Measurements from ENCODE around the gene NGFR.

Gene NGFR

GRCh38 chr17:49469831-49470810 is 25.0 kb upstream of the NGFR start:
- DNase-seq = no peak

- DNase-seq = no peak
Observed at GRCh38 chr17:49471089-49471683, 23.9 kb upstream of the NGFR start.

GRCh38 chr17:49471769-49472168 is 23.3 kb upstream of the NGFR start:
- no peak for DNase-seq

- DNase-seq = no peak
Observed at GRCh38 chr17:49472527-49472926, 22.6 kb upstream of the NGFR start.

- DNase-seq = no peak
Observed at GRCh38 chr17:49473900-49474751, 21.0 kb upstream of the NGFR start.

GRCh38 chr17:49477709-49478108 is 17.4 kb upstream of the NGFR start:
- no peak for DNase-seq

GRCh38 chr17:49480836-49481615 is 14.1 kb upstream of the NGFR start:
- DNase-seq = no peak

- DNase-seq = no peak
Observed at GRCh38 chr17:49482144-49482817, 12.8 kb upstream of the NGFR start.

GRCh38 chr17:49483599-49484509 is 11.2 kb upstream of the NGFR start:
- DNase-seq = no peak

GRCh38 chr17:49484588-49484987 is 10.5 kb upstream of the NGFR start:
- no peak for DNase-seq

- no peak for DNase-seq
Observed at GRCh38 chr17:49486012-49486641, 9.0 kb upstream of the NGFR start.

GRCh38 chr17:49487183-49487582 is 7.9 kb upstream of the NGFR start:
- DNase-seq = no peak

GRCh38 chr17:49488612-49489011 is 6.5 kb upstream of the NGFR start:
- DNase-seq = no peak

- DNase-seq = no peak
Observed at GRCh38 chr17:49489348-49489747, 5.7 kb upstream of the NGFR start.

- no peak for DNase-seq
Observed at GRCh38 chr17:49490276-49490675, 4.8 kb upstream of the NGFR start.

GRCh38 chr17:49491192-49491769 is 3.8 kb upstream of the NGFR start:
- DNase-seq = no peak

GRCh38 chr17:49494399-49494985 is 601 bp upstream of the NGFR start:
- DNase-seq = no peak

GRCh38 chr17:49495842-49496182 is 719 bp downstream of the NGFR start:
- DNase-seq = no peak

- DNase-seq = peak; percentile 77
Observed at GRCh38 chr17:49496183-49496866, 1.2 kb downstream of the NGFR start.

All from CD4-positive, alpha-beta T cell treated with Interferon gamma for 1 hour (primary cell).